Fibroblast of peridontal ligament (primary cell): ENCODE results near the gene IGSF22.
A peak's percentile ranks its signal among the peaks of the same experiment; 100 is the strongest.

ENCODE experiments used
- DNase-seq: peaks from one replicate; pipeline ENCODE4 v3.0.0-alpha.2; 2010; ENCODE audit errors: extremely low read depth

The IGSF22 gene

DNA sequence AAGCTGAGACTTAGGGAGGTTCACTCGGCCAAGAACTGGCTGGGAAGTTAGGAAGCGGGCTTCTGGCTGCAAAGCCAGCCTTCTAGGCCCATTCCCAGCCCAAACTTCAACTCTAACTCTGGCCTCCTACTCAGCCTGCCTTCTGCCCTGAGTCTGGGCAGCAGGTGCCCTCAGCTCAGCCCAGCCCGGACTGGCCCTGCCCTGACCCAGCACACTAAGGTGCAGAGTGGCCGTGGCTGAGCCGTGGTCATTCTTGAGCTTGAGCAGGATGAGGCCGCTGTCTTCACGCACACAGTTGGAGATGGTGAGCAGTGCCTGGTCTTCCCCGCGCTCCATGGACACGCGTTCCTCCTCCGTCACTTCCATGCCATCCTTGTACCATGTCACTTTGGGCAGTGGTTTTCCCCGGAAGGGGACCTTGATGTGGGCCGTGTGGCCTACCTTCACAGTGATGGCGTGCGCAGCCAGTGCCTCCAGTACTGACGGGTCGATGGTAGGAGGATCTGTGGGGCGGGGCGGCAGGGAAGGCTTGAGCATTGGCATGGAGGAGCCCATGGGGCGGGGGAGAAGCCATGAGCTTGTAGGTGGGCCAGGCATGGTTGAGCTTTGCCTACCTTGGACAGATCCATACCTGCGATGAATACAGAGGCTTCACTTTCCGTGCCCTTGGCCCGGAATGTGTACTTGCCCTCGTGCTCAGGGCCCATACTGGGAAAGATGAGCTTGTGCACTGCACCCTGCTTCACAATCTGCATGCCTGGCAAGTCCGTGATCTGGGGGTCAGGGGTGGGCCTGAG lies 12.1 kb downstream of the IGSF22 start:
- no peak for DNase-seq

DNA sequence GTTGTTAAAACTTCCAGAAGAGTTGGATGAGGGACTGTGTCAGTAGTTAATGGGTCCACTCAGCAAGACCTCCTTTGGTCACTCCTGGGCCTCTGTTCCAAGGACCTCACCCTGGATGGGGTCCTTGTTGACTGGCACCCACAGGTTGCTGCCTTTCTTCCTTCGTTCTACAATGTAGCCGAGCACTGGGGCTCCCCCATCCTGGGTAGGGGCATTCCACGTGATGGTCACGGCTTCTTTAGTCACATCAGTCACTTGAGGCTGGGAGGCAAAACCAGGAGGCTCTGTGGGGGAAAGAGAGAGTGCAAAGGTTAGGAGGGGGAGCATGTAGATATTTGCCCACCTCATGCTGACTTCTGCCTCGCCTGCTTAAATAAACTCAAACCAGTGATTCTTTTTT lies 15.4 kb downstream of the IGSF22 start:
- no peak for DNase-seq

DNA sequence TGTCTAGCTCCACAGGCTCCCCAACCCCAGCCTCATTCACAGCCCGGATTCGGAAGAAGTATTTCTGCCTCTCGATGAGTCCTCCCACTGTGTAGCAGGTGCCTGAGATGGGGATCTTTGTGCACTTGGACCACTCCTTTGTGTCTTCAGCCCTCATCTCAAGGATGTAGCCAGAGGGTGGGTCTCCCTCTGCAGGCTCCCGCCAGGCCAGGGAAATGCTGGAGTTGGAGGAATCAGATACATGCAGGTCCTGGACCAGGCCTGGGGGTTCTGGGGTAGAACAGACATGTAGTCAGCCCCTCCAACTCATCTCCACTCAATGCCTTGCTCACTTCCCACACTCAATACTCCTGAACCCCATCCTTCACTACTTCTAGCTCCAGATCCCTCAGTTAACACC lies 16.6 kb downstream of the IGSF22 start:
- no peak for DNase-seq

DNA sequence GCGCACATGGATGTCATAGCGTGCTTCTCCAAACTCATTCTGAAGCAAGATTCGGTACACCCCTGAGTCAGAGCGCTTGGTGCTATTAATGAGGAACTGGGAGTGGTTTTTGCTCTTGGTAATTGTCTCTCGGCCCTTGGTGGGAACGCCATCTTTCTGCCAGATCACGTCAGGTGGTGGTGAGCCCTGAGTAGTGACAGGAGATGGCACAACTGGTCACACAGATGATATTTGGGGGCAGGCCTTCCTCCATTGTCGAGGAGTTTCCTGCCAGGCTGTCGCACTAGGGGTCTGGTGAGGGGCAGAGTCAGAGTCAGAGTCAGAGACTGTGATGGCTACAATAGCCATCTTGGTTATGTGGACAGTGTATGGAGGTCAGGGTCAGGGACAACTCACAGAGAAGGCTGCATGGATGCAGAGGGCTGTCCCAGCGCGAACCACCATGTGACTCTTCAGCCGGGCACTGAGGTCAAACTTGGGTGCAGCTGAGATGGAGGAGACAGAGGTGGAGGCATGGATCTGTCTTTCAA lies 18.1 kb downstream of the IGSF22 start:
- no peak for DNase-seq

GRCh38 chr11:18706330-18707243 lies 19.4 kb downstream of the IGSF22 start:
- DNase-seq, result no peak

DNA sequence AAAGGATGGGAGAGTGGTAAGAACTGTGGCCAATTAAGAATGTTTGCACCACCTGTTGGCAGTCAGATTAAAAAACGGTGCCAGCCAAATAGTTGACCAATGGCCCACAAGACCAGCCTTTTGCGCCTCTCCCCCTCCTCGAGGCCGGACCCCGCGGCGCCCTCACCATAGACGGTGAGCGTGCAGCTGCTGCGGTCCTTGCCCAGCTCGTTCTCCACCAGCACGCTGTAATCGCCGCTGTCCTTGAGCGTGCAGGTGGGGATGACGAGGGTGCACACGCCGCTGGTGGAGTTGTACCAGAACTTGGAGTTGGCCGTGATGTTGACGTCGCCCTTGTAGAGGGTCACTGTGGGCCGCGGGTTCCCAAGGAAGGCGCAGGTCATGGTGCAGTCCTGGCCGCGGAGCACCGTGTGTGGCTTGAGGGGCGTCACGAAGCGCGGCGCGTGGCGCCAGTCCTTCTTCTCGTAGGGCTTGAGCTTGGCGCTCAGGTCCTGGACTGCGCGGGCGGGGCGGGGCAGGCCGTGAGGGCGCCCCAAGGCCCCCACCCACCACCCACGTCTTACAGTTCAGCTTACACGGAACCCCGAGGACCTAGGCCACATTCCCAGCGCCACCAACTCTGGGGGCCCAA lies 20.2 kb downstream of the IGSF22 start:
- DNase-seq, result no peak

DNA sequence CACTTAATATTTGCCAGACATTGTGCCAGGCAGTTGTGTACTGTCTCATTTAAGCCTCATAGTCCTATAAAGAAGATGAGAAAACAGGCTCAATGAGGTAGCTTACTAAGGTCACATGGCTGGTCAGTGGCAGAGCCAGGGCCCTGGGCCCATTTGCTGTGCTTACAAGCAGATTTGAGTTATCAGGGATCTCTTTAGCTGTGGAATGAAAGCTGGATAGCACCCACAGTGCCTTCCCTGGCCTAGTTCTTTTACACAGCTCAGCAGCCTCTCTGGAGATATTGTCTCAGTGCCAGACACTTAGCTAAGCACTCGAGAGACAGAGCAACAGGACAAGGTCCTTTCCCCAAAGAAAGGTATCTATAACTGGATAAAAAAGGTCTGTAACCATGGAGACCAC lies 21.3 kb downstream of the IGSF22 start:
- DNase-seq, result no peak

DNA sequence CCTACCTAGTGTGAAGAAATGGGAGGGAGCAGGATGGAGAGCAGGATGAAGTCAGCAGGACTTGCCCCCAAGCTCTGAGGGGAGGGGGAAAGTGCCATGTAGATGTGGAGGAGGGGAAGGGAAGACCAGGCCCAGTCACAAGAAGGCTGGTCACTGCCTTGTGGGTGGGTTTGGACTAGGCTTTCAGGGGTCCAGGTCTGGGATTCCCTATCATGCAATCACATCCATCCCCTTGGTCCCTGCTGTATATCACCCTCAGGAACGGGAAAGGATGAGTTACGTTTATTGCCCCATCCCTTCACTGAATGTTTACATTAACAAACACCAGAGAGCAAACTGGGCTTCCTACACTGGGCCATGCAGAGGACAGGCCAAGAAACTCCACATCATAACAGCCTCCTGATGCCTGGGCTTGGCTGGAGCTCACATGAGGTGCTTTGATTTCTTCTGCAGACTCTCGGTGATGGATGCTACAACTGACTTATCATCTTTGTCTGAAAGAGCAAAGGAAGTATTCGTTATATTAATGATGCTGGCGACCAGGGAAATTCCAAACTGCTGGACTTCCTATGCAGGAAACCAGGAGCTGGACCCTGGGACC lies 21.8 kb downstream of the IGSF22 start:
- DNase-seq, result no peak

DNA sequence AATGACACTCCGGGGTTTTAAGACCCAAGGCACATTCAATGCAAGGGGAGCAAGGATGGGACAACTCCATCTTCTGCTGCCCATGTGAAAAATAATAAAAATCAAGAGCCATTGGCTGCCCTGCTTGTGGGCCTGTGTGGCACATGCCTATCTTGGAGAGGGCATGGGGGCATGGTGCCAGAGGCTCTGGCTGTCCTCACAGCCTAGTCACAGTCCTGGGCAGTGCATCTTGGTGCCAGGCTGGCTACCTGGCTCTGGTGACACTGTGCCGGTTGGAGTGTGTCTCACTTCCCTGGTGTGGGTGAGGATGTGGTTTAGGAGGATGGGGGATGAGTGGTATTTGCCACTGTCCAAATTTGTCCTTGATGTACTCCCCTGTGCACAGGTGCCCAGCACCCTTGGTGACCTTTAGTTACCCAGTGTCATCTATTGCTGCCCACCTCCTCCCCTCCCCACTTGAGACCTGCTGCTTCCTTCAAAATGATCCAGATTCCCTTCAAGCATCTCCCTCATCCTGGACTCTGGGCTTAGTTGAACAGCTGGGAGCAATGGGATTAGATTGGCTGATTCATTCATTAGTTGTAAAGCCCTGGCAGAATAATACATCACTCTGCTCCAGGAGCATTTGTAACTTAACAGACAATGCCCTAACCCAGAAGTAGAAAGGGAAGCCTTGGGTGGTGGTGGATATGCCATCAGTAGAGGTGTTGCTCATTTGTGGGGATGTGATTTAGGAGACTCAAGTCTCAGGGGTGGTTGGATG lies 22.8 kb downstream of the IGSF22 start:
- no peak for DNase-seq

GRCh38 chr11:18701614-18702216 lies 24.3 kb downstream of the IGSF22 start:
- DNase-seq, result no peak

GRCh38 chr11:18700872-18701271 lies 25.1 kb downstream of the IGSF22 start:
- no peak for DNase-seq

DNA sequence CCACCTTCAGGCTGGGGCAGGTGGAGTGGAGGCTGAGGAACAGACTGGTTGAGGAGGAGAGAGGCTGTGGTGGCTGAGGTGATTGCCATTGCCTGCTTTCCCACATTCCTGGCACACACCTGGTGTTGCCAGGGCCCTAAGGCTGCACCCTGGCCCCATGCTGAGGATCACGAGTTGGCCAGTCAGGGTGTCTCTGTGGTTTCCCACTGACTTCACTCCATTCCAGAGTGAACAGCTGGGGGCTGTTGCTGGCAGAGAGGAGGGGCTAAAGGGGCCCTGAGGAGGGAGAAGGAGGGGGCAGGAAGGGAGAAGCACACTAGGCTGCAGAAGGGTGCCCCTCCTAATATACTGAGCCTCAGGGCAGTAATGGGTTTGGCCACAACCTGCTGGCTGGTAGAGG lies 25.6 kb downstream of the IGSF22 start:
- DNase-seq, result no peak

DNA sequence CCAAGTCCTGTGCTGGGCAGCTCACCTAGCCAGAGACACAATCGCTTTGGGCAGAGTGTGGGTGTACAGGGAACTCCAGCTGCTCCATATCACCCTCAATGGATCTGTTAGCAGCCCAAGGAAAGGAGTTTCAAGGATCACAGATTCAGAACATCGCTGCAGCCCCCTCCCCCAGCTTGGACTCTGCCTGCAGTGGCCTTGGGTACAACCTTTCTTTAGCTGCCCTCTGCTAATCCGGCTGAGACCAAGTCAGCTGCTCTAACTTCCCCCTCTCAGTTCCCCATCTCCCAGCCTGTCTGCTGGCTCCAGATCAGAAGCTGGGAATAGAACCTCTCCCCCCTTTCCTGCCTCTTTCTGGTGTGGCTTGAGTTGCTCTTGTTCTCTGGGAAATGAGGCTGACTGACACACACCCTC lies 26.1 kb downstream of the IGSF22 start:
- DNase-seq, result no peak

DNA sequence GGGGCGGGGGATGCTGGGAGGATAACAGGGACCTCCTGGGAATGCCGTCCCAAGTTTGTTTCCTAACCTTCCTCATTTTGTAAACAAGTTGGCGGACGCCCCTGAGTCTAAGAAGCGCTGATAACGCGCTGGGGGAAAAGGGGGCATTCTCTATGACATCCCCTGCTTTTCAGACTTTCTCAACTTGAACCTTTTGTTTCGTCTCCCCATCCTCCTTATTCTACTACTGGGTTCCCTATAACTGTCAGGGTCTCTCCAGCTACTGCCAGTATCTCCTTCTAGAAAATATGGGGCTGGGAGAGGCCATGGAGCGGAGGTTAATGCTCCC lies 26.8 kb downstream of the IGSF22 start:
- DNase-seq, result no peak

DNA sequence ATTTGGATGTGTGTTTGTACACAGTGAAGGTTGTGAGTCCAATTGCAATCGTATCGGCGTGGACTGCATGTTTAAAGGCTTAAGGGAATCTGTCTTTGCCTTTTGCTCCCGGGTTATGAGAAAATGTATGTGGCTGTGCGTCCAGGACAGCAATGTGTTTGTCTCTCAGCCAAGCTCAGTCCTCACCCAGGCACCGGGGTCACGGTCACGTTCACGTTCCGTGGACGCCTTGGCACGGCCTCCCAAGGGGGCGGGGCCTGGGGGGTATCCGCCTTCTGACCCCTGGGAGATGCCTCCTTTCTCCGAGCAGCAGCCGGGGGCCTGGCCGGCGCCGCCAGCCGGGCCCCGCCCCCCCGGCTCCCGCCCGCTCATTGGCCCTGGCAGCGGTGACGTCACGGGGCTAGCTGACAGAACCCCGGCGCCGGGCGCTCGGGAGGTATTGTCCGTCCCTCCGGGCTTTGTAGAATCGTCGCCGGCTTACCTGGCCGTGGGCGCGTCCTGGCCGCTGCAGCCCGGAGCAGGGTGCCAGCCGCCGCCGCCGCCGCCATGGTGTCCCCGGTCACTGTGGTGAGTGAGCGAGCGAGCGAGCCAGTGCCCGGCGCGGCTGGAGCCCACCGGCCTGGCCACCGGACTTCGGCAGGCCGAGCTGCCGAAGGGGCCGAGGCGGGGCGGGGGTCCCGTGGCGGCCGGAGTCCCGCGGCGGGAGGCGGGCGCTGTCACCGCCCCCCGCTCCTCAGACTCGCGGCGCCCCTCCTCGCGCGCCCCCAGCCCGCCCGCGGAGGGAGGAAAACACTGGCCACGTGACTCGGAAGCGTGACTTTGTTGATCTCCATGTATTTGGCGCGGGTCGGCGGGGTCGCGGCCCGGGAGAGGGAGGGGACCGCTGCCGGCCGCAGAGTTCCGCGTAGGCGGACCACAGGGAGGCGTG lies 27.4 kb downstream of the IGSF22 start, which contains the start of gene TMEM86A:
Gene TMEM86A, plus strand, starts transcription at position 439 of the 928 bp plus-strand sequence. Its CDS starts 108 bp downstream, at position 547.
- DNase-seq, result peak; percentile 57

DNA sequence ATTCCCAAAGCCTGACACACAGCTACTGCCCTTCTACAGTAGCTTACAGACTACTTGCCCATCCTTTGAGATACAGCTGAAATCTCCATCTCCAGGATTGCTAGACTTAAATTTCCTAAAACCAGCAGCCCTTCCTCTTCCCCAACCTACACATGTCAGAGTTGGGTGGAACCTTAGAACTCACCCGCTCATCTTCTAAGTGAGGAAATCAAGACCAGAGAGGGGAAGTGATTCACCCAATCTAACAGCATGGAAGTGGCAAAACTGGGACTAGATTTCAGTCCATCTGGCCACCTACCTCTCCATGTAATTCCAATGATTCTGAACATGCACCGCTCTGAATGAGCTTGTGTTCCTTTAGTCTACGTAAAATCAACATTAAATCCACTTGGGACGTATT lies 28.4 kb downstream of the IGSF22 start:
- no peak for DNase-seq

DNA sequence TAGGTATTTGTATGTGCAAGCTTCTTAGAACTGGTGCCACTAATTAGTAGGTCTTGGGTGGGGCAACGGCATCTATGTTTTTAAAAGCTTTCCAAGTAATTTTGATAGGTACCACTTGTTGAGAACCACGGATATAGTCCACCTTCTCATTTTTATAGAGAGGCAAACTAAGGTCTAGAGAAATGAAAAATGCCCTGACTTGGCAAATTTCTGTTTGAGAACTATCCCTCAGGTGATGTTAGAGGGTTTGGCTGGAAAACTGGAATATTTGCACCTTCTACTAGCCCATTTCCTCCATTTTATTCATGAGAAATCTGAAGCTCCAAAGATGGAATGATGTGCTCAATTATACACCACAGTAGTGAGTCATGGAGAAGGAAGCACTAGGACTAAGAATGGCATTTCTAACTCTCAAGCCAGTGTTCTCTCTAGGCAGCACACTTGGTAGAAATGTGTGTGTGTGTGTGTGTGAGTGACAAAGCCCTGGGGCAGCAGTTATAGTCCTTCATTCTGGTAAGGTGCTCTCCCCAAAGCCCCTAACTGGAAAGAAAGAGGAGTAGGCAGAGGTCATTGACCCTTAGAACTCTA lies 29.3 kb downstream of the IGSF22 start:
- peak; percentile 43 for DNase-seq

DNA sequence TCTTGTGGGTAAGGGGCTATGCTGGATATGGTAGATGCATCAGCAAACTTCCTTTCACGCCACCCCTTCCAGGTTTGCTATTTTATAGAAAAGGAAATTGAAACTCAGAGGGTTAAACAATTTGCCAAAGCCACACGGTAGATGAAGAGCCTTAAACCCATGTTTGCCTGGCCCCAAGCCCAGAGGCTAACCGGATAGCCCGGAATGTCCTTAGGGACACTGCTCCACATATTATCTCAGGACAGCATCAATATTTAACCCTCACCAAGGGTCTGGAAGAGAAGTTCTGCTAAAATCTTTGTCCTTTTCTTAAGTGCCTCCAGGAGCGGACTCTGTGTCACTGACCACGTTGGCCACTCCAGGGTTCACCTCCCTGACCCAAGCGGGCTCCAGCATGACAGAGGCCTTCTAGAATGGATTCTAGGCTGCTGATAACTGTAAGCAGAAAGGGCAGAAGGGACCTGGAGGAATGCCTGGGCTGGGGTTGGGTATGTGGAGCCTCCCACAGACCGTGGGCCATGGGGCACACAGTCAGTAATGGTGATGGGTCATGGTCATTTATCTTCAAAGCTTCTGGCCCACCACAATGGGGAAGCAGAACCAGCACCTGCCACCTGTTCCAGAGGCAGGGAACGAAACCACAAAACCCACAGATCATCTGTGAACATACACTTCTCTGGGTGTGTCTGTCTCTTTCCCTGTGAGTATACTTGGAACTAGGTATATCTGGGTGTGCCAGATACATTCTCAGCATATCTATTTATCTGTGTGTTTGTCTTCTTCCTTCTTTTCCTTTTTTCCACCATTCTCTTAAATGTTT lies 32.8 kb downstream of the IGSF22 start:
- peak; percentile 37 for DNase-seq
